Left lobe of liver (tissue), 2 donors: ENCODE data around the gene MAML3. TPM values are rescaled to one million over a fixed set of nuclear protein-coding genes. Genes with fewer than 3 reads are reported as not detected.

ENCODE experiments used
- ATAC-seq: fragments of 200-7000 bp; cut with Tn5 transposase; one replicate; pipeline ENCODE4 v1.9.1; 2020; ENCODE audit warnings: mild to moderate bottlenecking, moderate library complexity
- DNase-seq: peaks from one replicate; pipeline ENCODE4 v3.0.0-alpha.2; 2020; ENCODE audit warnings: low spot score
- total RNA-seq: library from RNA; stranded (reverse); gene quantifications from one replicate; pipeline ENCODE4 v1.2.1, GENCODE V29; 2021
- donor health status: DM: no; HTN: no; CAD: no; lungs with moderate emphysema.
- donor health status: DM: no; HTN: yes; CAD: no.

The MAML3 gene
- total RNA-seq, 1 donor from 2014 or later = 8.4 TPM

DNA sequence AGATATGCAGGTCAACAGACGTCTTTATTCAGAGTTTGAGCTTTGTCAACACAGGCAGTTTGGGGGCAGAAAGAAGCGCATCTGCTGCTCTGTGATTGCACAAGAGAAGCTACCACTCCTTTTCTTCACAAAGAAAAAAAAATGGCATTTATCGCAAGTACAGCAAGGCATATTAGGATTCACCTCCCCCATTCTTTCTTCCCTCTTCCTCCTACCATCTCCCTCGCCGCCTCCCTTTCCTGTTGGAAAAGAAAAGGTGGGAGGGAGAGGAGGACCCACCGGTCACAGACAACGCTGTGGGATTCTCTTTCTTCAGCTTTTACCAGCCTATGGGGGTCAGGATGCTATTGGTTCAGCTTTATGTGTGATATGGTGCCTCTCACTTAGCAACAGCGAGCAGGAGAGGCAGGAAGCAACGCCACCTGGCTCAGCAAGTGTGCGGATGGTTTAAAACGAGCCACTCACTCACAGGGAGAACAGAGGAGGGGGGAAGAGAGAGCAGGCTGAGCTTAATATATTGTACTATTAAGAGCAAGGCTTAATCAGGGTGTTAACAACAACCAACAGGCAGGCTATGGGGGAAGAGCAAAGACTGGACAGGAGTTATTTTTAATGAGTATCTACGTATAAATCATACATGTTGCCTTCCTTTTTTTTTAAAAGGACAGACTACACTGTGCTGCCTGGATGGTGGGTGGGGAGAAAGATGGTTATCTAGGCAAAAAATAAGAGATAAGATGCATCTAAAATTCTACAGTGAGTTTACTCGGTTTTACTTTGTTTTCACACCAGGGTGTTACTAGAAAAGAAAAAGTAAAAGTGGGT is 104.7 kb downstream of the MAML3 start:
- peak; percentile 48 for DNase-seq
- peak; percentile 82 for ATAC-seq

- ATAC-seq = peak; percentile 23
Observed at GRCh38 chr4:140048419-140048995, 105.5 kb downstream of the MAML3 start.

DNA sequence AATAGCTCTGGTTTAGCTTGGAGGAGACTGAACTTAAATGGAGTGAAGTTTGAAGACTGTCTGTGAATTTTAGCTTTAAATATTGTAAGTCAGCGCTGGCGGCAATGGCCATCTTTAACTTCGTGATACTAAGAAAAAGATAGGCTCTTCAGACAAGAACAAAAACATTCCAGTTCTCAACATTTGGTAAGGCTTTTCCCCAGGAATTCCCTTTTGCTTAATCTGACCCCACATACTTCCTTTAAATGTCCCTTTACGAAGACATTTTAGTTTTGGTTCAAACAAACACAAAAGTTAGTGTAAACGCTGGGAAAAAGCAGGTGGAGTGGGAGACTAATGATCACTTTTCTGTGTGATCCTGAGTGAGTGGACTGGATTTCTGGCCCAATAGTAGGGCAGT is 106.2 kb downstream of the MAML3 start:
- DNase-seq (no peak), ATAC-seq (no peak)

More at GRCh38 chr4:140048419-140048995, 105.5 kb downstream of the MAML3 start:
- DNase-seq = no peak

GRCh38 chr4:140047017-140047640 is 106.9 kb downstream of the MAML3 start:
- ATAC-seq (no peak), DNase-seq (no peak)

DNA sequence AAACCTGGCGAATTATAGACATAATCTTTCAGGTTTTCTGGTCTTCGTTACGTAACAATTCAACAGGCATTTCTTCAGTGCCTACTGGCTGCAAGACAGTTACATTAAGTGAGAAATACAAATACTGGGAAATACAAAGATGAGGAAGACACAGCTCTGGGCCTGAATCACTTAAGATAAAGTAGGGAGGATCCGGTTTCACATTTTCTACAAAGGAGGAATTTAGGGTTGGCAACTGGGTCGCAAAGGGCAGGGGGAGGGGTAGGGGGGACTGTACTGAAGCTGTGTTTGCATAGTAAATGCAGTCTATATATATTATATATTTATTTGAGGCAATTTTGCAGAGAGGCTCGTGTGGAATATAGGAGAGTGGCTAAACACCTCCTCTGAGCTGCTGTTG is 107.4 kb downstream of the MAML3 start:
- DNase-seq (no peak), ATAC-seq (no peak)

- DNase-seq (no peak), ATAC-seq (no peak)
Observed at GRCh38 chr4:140046016-140046415, 108.0 kb downstream of the MAML3 start.

GRCh38 chr4:140044337-140044902 is 109.6 kb downstream of the MAML3 start:
- DNase-seq (no peak), ATAC-seq (peak; percentile 77)

- no peak for ATAC-seq
- DNase-seq = no peak
Observed at GRCh38 chr4:140042634-140043033, 111.3 kb downstream of the MAML3 start.

GRCh38 chr4:140038031-140038533 is 115.9 kb downstream of the MAML3 start:
- ATAC-seq (no peak), DNase-seq (no peak)

DNA sequence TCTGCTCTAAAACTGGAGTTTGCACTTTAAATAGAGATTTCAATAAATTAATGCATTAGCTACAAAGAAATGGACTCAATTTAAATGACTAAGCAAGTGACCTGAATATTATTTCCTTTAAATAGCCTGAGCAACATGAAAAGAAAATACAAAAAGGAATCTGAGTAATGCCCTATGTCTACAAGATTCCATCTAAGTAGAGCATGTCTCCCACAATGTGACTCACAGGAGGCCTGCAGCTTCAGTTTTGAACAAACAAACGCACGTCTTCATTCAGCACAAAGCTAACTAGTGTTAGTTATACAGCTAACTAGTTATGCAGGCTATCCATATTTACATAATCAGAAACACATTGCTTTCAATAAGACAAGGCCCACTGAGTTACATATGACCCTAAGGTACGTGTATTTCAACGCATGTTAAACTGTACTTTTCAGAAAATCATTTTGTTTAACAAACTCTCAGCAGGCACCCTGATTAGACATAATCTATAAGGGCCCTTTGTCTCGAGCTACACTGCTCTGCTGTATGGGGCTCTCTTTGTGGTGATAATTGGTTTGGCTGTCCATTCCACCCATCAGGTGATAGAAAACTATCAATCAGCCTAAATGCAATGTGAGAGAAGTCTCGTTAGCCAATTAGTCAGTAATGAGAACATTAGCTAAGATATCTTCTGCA is 116.5 kb downstream of the MAML3 start:
- no peak for ATAC-seq
- no peak for DNase-seq

GRCh38 chr4:140031706-140032105 is 122.3 kb downstream of the MAML3 start:
- ATAC-seq (no peak), DNase-seq (no peak)

GRCh38 chr4:140031061-140031460 is 122.9 kb downstream of the MAML3 start:
- no peak for DNase-seq
- ATAC-seq = no peak

DNA sequence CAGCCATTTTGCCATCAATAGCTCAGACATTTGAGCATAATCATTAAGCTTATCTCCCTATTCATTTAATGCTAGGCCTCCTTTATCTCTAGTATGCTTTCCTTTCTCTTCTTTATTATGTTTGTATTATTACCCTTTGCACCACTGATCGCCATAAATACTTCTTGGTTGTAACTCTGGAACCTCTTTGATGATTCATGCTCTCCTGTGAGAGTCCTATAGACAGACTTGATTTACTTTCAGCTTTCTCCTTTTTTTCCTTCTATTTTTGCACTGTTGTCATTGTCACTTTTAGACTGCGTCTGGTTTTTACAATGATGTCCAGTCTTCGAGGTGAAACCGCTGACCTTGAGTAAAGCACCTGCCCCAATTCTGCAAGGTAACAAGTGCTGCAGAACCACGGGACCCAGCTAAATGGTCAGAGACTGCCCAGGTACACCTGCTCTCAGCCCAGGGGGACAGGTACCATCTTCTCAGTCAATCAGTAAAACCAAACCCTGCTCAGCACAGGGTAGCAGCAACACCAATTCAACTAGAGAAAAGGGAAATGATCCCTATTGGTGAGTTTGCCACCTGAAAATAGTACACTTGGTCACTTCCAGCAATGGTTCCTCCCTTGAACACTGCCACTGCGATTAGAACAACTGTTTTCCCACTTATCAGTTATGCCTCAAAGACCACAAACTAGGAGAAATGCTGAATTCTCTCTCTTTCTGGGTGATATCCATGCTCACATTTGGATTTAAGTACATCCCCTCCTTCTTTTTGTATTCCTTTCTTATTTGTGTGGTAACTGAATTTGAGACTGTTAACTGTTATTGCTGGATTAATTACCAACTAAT is 125.1 kb downstream of the MAML3 start:
- DNase-seq (no peak), ATAC-seq (no peak)

DNA sequence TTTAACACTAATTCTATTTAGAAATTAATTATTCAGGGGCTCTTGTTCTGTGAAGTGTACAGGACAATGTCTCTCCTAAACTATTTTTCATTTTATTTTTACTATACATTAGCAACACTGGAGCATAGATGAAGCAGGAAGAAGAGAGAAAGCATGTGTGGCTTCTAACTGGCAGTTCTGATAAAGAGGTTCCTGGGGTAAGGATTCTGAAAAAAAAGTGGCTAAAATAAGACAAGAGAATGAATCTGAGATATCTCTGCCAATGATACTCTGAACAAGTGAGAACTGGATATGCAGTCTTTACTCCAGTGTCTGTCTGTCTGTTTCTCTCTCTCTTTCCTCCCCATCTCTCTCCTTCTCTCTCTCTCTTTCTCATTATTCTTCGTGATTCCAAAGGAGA is 125.9 kb downstream of the MAML3 start:
- no peak for ATAC-seq
- no peak for DNase-seq

DNA sequence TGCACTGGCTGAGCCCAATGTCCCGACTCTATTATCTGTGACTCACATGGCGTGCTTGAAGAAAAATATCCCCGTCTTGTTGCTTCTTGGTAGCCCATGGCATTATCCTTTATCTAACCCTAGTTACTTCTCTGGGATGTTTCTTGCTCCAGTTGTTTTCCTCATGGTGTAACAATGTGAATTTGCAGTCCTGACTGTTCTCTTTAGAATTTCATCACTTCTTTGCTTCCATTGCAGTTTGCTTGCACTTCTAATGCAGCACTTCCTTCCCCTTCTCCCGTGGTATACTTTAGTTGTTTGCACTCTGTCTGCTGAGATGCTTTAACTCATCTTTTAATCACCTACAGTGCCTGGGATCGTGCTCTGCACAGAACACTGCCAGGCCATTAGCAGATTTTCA is 126.9 kb downstream of the MAML3 start:
- no peak for DNase-seq
- no peak for ATAC-seq

- DNase-seq = no peak
- no peak for ATAC-seq
Observed at GRCh38 chr4:140025470-140025869, 128.5 kb downstream of the MAML3 start.

DNA sequence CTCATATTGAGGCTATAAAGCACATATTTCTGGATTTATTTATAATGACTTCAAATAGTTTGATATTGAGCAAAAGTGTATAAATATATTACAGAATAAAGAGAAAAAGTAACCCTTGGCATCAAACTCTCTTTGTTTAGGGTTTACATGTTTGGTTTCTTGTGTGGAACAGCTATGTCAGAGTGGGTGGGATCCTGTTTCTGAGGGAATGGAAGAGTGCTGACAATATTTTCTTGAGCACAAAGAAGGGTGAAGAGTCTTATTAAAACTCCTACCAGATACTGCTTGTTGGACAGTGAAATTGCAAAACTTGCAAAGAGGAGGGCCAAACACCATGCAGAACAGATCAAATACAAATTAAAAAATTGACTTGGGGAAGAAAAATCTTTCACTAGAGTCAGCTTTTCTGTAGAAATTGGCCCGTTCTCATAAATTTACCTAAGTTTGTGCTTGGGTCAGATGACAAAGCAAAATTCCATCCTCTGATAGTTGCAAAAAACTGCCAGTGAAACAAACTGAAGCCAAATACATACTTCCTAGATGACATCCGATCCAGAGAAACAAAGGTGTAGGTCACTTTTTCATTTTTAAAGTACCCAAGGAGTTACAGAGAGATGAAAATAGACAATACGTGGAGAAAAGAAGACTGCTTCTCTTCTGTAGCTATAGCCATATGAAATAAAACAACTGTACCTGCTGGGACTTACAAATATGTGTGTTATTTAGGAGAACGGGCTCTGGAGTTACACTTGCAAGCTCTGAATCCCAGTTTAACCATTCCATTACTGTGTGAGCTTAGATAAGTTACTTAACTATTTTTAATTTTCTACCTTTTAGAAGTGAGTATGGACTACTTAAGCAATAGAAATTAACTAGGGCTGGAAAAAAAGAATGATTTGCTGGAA is 133.3 kb downstream of the MAML3 start:
- peak; percentile 69 for ATAC-seq
- no peak for DNase-seq

DNA sequence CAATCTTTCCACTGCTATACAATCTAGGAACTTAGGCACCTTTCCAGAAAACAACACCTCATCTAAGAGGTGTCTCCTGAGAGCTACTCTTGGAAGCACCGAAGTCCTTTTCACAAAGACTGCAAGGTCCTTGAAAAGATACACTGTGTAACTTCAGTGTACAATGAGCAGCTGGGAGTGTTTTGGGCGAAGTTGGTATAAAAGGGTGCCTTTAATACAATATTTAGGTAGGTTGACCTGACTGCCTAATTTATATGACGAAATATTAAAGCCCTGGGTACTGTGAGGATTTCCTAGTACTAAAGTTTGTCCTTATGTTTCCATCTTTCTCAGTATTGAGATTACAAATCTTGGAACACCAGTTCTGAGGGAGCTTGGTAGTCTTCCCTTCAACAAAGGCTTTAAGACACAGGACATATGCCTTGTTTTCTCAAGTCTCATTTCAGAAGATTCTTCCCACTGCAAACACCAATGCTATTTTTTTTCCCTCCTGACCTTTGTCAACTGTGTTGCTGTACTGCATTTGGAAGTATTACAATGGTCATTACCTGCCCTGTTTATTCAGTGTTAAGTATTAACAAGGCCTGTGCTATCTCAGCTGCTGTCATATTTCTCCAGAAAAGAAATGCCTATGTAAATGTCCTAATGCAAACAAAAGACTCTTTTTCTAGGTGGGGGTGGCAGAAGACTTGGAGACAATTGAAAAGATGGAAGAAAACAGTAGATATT is 134.2 kb downstream of the MAML3 start:
- ATAC-seq (peak; percentile 89), DNase-seq (no peak)
